ENCODE data around the gene SUPT6H.

DNA sequence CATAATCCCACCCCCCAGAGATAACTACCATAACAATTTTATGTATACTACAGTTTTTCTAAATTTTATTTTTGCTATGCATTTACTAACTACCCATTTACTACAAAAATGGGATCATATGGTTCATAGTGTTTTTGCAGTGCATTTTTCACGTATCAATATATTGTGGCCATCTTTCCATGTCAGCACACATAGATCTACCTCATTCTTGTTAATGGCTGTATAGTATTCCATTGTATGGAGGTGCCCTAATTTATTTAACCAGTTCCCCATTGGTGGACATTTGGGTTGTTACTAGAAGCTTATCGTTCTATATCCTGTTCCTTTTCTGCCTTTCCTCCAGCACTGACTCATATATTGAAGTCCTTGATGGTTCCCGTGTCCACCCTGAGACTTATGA is 27.0 kb downstream of the SUPT6H start:
- TF ChIP-seq, protein P1, sequence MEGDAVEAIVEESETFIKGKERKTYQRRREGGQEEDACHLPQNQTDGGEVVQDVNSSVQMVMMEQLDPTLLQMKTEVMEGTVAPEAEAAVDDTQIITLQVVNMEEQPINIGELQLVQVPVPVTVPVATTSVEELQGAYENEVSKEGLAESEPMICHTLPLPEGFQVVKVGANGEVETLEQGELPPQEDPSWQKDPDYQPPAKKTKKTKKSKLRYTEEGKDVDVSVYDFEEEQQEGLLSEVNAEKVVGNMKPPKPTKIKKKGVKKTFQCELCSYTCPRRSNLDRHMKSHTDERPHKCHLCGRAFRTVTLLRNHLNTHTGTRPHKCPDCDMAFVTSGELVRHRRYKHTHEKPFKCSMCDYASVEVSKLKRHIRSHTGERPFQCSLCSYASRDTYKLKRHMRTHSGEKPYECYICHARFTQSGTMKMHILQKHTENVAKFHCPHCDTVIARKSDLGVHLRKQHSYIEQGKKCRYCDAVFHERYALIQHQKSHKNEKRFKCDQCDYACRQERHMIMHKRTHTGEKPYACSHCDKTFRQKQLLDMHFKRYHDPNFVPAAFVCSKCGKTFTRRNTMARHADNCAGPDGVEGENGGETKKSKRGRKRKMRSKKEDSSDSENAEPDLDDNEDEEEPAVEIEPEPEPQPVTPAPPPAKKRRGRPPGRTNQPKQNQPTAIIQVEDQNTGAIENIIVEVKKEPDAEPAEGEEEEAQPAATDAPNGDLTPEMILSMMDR (IDR thresholded peaks at IDR 0.05; ENCODE audit: poor library complexity): no peak
- TF ChIP-seq EZH2phosphoT487 (IDR thresholded peaks at IDR 0.05; ENCODE audit: low read depth, severe bottlenecking, unreplicated experiment) (no peak), EZH2 (IDR thresholded peaks at IDR 0.05; ENCODE audit: borderline replicate concordance) (no peak)

Data from hepatocyte (in vitro differentiated cells).